Measurements from ENCODE around the gene HARS1. TPM values are rescaled to one million over a fixed set of nuclear protein-coding genes. Genes with fewer than 3 reads are reported as not detected.

Gene HARS1, protein sequence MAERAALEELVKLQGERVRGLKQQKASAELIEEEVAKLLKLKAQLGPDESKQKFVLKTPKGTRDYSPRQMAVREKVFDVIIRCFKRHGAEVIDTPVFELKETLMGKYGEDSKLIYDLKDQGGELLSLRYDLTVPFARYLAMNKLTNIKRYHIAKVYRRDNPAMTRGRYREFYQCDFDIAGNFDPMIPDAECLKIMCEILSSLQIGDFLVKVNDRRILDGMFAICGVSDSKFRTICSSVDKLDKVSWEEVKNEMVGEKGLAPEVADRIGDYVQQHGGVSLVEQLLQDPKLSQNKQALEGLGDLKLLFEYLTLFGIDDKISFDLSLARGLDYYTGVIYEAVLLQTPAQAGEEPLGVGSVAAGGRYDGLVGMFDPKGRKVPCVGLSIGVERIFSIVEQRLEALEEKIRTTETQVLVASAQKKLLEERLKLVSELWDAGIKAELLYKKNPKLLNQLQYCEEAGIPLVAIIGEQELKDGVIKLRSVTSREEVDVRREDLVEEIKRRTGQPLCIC
- total RNA-seq (2021; fragmentation: NEBNext Ultra II Directional; extraction: Animal tissue kit (Norgen Biotek cat#: 25700)) = 100 to 1,000 TPM in 1 of 6 experiments, 10 to 100 TPM in 5; 89.1 to 102 (median 96.8) TPM
- long read RNA-seq, transcript HARS-215 (13 exons, 1,945 nt) = major isoform, 161 of 190 reads
- long read RNA-seq, transcript HARS-205 (13 exons, 1,896 nt) = minor isoform, 5 of 190 reads
- long read RNA-seq, partial matches to known transcripts = 17 of 190 reads
- long read RNA-seq, other reads (novel, unspliced or antisense) = 3 of 190 reads

GRCh38 chr5:140690941-140691924 is at the start of gene HARS1, which contains the start of gene HARS2:
HARS1 (minus strand) TSS chr5:140691370; CDS start chr5:140691304, 66 bp downstream.
HARS2 (plus strand) TSS chr5:140691455; CDS start chr5:140691649, 194 bp downstream.
- peaks cover 24% of the 10 kb centered on the region for H3K36me3 Mint-ChIP-seq (ENCODE audit: low read depth)
- H3K27ac Mint-ChIP-seq = peak within 1 kb of the TSS; percentile 95
- TF ChIP-seq CTCF (IDR thresholded peaks at IDR 0.05) = no peak
- DNase-seq = peak; percentile 98
- H3K4me3 Mint-ChIP-seq = peak within 1 kb of the TSS; percentile 97
- no peaks in the 10 kb centered on the region for H3K27me3 Mint-ChIP-seq (ENCODE audit: insufficient read depth)
- H3K9me3 Mint-ChIP-seq = no peaks in the 10 kb centered on the region
- H3K4me1 Mint-ChIP-seq (ENCODE audit: low read depth) = peaks cover 44% of the 10 kb centered on the region

DNA sequence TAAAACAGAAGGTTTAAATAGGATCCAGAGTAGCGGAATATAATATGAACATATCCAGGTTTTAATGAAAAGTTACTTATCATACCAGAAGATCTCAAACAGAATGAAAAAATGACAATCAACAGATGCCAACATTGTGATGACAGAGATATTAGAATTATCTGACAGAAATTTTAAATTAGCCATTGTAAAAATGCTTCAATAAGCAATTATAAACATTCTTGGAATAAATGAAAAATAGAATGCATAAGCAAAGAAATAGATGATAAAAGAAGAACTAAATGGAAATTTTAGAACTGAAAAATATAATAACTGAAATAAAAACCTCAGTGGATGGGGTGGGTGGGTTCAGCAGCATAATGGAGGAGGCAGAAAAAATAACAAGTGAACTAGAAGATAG is 46.3 kb upstream of the HARS1 start:
- H3K4me3 Mint-ChIP-seq = no peak overlapping the region
- H3K36me3 Mint-ChIP-seq (ENCODE audit: low read depth) = no peaks in the 10 kb centered on the region
- TF ChIP-seq CTCF (IDR thresholded peaks at IDR 0.05) = no peak
- no peaks in the 10 kb centered on the region for H3K4me1 Mint-ChIP-seq (ENCODE audit: low read depth)
- no peak for DNase-seq
- peaks cover 4% of the 10 kb centered on the region for H3K27me3 Mint-ChIP-seq (ENCODE audit: insufficient read depth)
- H3K27ac Mint-ChIP-seq = no peak overlapping the region
- H3K9me3 Mint-ChIP-seq = peaks cover 4% of the 10 kb centered on the region; the same call in 1 of the 2 replicates

DNA sequence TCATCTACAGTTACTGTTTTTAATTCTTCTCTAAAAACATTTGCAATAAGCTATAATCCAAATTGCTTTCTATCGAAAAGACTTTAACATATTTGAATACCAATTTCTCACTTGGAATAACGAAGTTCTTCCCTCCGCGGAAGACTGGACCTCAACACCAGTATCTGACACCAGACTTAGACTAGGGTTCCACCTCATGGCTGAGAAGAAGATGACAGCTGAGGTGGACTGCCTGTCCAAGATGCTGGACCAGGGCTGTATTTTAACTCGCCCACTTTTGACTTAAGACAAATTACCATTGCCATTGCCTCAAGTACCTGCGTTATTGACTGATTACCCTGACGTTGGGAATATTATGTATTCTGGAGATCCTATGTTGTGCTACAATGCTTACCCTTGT is 43.2 kb upstream of the HARS1 start:
- Mint-ChIP-seq H3K27ac (no peak overlapping the region), H3K4me1 (ENCODE audit: low read depth) (no peaks in the 10 kb centered on the region), H3K27me3 (ENCODE audit: insufficient read depth) (peaks cover 4% of the 10 kb centered on the region), H3K36me3 (ENCODE audit: low read depth) (no peaks in the 10 kb centered on the region), H3K4me3 (no peak overlapping the region), H3K9me3 (no peaks in the 10 kb centered on the region)
- DNase-seq = no peak
- TF ChIP-seq CTCF (IDR thresholded peaks at IDR 0.05) = peak; percentile 38

DNA sequence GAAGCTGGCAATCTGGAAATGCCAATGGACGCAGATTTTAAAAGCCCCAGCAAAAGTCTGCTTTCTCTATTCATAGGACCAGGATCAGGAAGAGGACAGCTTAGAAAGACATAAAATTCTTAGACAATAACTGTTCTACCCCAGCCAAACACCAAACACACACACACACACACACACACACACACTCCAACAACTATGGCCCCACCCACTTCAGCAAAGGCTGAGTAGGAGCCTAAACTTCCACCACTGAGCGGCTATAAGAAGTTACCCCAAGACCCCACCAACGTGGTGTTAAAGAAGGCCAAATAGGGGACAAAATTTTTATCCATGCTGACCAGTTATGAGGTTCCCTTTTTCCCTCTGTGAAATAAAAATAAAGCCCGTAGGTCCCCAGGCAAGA is 41.9 kb upstream of the HARS1 start:
- no peak overlapping the region for H3K4me3 Mint-ChIP-seq

More for the DNA sequence above, 41.9 kb upstream of the HARS1 start:
- peaks cover 9% of the 10 kb centered on the region for H3K27me3 Mint-ChIP-seq (ENCODE audit: insufficient read depth)
- TF ChIP-seq CTCF (IDR thresholded peaks at IDR 0.05) = no peak
- H3K36me3 Mint-ChIP-seq (ENCODE audit: low read depth) = no peaks in the 10 kb centered on the region
- H3K4me1 Mint-ChIP-seq (ENCODE audit: low read depth) = no peaks in the 10 kb centered on the region
- H3K27ac Mint-ChIP-seq = no peak overlapping the region
- no peak for DNase-seq
- no peaks in the 10 kb centered on the region for H3K9me3 Mint-ChIP-seq

Measured in HFFc6 (cell line).